GM04503 (cell line): ENCODE measurements around the gene TSHZ2.
"Not testable (repeated sequence)": the region's sequence is repeated elsewhere in the genome, so short reads cannot be mapped to it uniquely, and the experiment has no call there.

Source experiments
- DNase-seq: peaks from one replicate; pipeline ENCODE4 v3.0.0-alpha.2; 2012; ENCODE audit warnings: low read depth

Gene TSHZ2

GRCh38 chr20:53349730-53350129 is 377.6 kb downstream of the TSHZ2 start:
- DNase-seq = no peak

DNA sequence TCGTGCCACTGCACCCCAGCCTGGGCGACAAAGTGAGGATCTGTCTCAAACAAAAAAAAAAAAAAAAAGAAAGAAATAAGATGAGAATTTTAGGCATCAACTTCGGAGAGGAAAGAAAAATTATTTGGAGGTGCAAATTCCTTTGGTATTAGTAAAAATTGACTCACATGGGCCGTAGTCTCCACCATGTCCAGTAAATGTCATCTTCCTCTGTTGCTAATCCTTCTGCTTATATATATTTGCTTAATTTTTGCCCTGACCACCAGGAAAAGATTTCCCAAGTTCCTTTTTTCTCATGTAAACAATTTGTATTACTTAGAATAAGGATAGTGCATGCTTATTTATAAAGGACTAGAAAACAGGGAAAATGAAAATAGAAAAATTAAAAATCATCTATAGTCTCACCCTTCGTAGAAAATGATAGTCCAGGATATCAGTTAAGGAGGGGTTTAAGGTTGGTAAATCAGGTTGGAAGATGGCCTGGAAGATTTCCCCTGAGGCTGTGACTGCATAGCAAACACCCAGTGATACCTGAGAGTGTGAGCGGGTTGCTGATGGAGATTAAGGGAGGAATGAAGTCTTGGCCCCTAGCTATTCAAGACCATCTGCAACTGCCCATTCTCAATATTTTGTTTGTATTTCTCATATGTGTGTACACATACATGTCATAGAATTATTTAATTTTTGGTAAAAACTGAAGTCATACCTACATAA is 380.7 kb downstream of the TSHZ2 start:
- DNase-seq = no peak

DNA sequence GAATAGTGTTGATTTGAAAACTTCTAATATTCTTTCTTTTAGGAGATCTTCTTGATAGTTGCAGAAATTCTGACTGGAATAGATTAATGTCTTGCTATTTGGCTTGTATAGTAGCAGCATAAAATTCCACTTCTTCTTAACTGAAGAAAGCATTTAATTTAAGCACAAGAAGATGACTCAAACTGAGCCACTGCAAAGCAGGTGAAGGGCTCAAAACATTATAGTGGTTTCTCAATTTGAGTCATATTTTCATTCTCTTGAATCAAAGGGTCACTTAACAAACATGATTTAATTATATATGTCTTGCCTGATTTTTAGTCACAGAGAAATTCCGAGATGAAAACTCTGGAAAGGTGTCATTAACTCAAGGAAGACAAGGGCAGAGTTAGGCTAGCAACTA is 382.2 kb downstream of the TSHZ2 start:
- no peak for DNase-seq

GRCh38 chr20:53355790-53356189 is 383.6 kb downstream of the TSHZ2 start:
- DNase-seq = no peak

- no peak for DNase-seq
Measured at GRCh38 chr20:53359425-53359824, 387.3 kb downstream of the TSHZ2 start.

- DNase-seq = no peak
Measured at GRCh38 chr20:53360852-53361251, 388.7 kb downstream of the TSHZ2 start.

GRCh38 chr20:53362736-53363135 is 390.6 kb downstream of the TSHZ2 start:
- no peak for DNase-seq

DNA sequence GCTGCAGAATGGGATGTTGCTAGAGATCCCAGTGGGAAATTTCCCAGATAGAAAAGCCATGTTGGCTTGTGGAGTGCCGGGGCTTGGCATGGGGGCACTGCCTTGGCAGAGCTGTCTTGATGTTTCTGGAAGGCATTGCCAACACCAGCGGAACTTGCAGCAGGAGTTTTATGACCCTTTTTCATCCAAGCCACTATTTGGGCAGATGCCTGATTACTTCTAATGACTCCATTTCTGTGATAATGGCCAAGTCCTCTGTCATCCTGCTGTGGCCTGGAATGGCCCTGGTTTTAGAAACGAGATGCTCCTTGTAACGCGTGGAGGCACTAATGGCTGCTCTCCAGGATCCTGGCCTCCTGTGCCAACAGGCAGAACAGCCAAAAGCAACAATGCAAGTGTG is 392.5 kb downstream of the TSHZ2 start:
- DNase-seq = no peak

GRCh38 chr20:53365076-53365475 is 392.9 kb downstream of the TSHZ2 start:
- DNase-seq = no peak

- no peak for DNase-seq
Measured at GRCh38 chr20:53365539-53366075, 393.4 kb downstream of the TSHZ2 start.

DNA sequence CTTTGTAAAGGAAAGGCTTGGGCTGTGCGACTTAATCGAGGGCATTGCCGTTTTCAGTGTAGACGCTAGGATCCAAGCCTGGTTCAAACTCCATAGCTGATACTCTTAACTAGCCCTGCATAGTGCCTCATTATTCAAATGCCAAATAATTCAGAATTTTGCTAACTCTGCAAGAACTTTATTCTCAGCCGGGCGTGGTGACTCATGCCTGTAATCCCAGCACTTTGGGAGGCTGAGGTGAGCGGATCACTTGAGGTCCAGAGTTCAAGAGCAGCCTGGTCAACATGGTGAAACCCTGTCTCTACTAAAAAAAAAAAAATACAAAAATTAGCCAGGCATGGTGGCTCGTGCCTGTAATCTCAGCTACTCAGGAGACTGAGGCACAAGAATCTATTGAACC is 394.8 kb downstream of the TSHZ2 start:
- DNase-seq = not testable (repeated sequence)

DNA sequence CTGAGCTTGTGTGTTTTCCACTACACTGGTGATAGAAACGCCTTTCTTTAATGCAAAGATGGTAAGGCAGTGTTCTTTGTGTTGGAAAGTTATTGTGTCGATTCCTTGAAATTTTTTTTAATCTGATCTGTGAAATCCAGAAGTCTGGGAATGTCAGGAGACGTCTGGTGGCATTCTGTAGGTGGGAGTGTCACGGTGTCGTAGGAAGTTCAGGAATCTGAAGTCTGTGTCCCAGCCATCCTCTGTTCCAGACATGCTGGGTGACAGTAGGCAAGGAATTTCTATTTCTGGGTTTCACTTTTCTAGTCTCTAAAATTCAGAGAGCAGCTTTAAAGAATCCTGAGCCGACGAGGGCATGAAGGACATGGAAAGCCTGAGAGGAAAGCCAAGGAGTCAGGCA is 397.7 kb downstream of the TSHZ2 start:
- no peak for DNase-seq

GRCh38 chr20:53370345-53370961 is 398.3 kb downstream of the TSHZ2 start:
- DNase-seq = no peak

GRCh38 chr20:53371216-53371615 is 399.1 kb downstream of the TSHZ2 start:
- DNase-seq = no peak

DNA sequence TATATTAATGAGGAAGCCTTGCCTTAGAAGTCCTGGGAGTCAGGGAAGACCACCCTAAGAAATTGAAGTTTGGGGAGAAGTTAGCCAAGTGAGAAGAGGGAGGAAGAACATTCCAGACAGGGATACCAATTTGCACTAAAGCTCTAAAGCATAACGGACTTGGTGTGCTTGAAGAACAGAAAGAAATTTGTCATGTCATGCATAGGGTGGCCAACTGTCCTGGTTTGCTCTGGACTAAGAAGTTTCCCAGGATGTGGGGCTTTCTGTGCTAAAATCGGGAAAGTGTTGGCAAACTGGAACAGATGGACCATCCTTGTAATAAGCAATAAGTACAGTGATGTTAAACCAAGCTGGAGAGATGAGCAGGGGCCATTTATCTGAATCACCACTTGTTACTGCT is 403.9 kb downstream of the TSHZ2 start:
- DNase-seq = no peak

GRCh38 chr20:53379014-53379832 is 407.1 kb downstream of the TSHZ2 start:
- no peak for DNase-seq

DNA sequence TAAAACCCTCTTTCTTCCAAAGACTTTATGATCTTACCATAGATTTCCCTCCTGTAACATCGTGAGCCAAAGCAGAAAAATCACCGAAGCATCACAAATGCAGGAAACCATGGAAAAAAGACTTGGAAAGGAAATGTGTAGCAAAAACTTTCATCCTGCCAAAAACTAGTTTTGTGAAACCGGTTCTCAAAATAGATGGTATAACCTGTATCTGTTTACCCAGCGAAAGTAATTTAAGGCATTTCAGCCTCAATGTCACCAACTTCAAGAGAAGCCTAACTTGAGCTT is 407.6 kb downstream of the TSHZ2 start:
- no peak for DNase-seq

GRCh38 chr20:53381568-53382262 is 409.6 kb downstream of the TSHZ2 start:
- no peak for DNase-seq

GRCh38 chr20:53382263-53382844 is 410.2 kb downstream of the TSHZ2 start:
- no peak for DNase-seq

DNA sequence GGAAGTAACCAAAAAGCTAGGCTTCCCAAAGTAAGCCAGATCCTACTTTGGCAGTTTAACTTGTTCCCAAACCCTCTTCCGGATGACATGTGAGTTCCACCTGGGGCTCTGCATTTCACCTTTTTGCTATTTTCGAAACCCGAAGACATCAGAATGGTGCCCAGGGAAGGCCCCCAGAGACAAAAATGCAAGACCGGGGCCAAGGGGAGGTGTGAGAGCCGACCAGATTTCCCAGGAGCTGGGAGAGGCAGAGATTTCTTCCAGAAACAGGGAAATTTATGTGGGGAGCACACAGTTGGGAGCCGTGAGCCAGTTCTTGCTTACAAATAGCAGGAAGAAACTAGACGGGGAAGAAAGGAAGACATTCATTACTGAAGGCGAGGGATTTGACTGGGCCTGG is 411.8 kb downstream of the TSHZ2 start:
- DNase-seq = no peak

DNA sequence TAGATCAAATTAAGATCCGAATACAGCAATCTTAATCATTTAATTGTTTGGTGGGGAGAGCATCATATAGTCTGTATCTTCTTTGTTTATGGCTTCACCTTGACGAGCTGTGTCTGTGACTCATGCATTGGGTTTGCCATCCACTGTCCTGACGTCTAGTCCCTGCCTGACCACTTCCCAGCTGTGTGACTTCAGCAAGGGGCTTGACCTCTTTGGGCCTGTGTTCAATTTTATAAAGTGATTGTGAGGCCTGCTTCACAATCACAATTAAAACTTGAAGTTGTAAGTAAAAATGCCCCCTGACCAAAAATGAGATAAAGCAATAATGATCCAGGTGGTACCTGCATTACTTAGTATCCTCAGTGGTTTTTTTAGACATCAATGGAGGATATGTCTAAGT is 412.2 kb downstream of the TSHZ2 start:
- DNase-seq = no peak
